Ovary (tissue), 9 donors: Measurements from ENCODE around the gene SEMA3B. TPM values are rescaled to one million over a fixed set of nuclear protein-coding genes. Genes with fewer than 3 reads are reported as not detected.

ENCODE experiments used
- DNase-seq, 5 donors: peaks; one replicate each; pipeline ENCODE4 v3.0.0-alpha.2; 2019 to 2020
- H3K27ac ChIP-seq, 2 donors: fragments of 200-600 bp; one replicate each; pipeline versions ENCODE4 v1.5.1 to v1.8.0; 2019 to 2022
- H3K27me3 ChIP-seq: fragments of 200-600 bp; one replicate; pipeline ENCODE4 v1.8.0; 2022
- H3K36me3 ChIP-seq: fragments of 200-600 bp; sonication (generic); one replicate; pipeline ENCODE4 v1.5.1; 2019
- H3K4me1 ChIP-seq: one replicate; pipeline ENCODE4 v1.8.1; 2013; ENCODE audit warnings: mild to moderate bottlenecking, moderate library complexity; ENCODE audit not compliant: insufficient read depth
- H3K4me3 ChIP-seq: fragments of 200-600 bp; sonication (generic); one replicate; pipeline ENCODE4 v1.5.1; 2017
- H3K9me3 ChIP-seq, 2 donors: fragments of 200-600 bp in 1 of 2; sonication (generic) in 1 of 2; one replicate each; pipeline versions ENCODE4 v1.5.1 to v1.8.1; 2013 to 2019; ENCODE audit warnings: mild to moderate bottlenecking in 1 of 2, moderate library complexity in 1 of 2
- EP300 ChIP-seq: sonication (generic); formaldehyde crosslinking; IDR thresholded peaks from one replicate; pipeline ENCODE4 v1.6.1; 2017; ENCODE audit warnings: antibody characterized with exemption
- POLR2A ChIP-seq: fragments of 450-650 bp; IDR thresholded peaks from one replicate; pipeline ENCODE4 v1.6.1; 2017; ENCODE audit warnings: antibody characterized with exemption, mild to moderate bottlenecking, moderate library complexity
- WGBS, 3 donors: extraction: QIAGEN DNeasy Blood & Tissue Kit in 1 of 3; methylation state at CpG; one replicate each; pipeline versions ENCODE4 v1.1.5 to v1.1.7; 2013 to 2017; 5-methylcytosine and 5-hydroxymethylcytosine counted together
- intact Hi-C, 4 donors: fragments of 100-400 bp; cut with DNase I; formaldehyde crosslinking; loops; one replicate each; pipeline versions ENCODE4 v1.11.0 to v1.15.1; 2022 to 2023
- polyA plus RNA-seq, 2 donors: library from polyadenylated mRNA; stranded (reverse); fragments of 200-250 nt in 1 of 2; fragments of 350-450 nt in 1 of 2; fragmentation: Illumina TruSeq in 1 of 2; extraction: RNeasy Lipid Tissue Mini Kit (QIAGEN cat#74804) in 1 of 2; gene quantifications; one replicate each; pipeline ENCODE4 v1.2.3, GENCODE V29; 2013 to 2014
- total RNA-seq, 7 donors: library from RNA; depleted of rRNA in 2 of 7; stranded (reverse); fragments of >200 nt in 2 of 7; fragmentation: NEBNext Ultra II Directional in 3 of 7; extraction: Animal tissue kit (Norgen Biotek cat#: 25700) in 3 of 7; gene quantifications; one replicate each; pipeline versions ENCODE4 v1.1.0 to v1.2.4, GENCODE V29; 2016 to 2023
- TF ChIP-seq, protein P1 (sequence below), 3 donors: fragments of 450-650 bp in 2 of 3; fragments of 200-600 bp in 1 of 3; IDR thresholded peaks; one replicate each; pipeline versions ENCODE4 v1.5.1 to v1.8.0; 2016 to 2022; ENCODE audit warnings: antibody characterized with exemption in 3 of 3, mild to moderate bottlenecking in 1 of 3
- donor health status: DM: no; HTN: no; CAD: no; lungs with moderate emphysema.
- donor health status: DM: no; HTN: no; CAD: no.
- donor health status: Bipolar disorder and iron deficiency.
- donor health status: DM: yes; HTN: yes; CAD: no.
- donor health status: DM: no; HTN: no; CAD: no.
- donor health status: DM: yes; HTN: yes; CAD: no.

SEMA3B gene
- total and polyA plus RNA-seq, 9 donors = 5.0 to 224 (median 51.1) TPM

DNA sequence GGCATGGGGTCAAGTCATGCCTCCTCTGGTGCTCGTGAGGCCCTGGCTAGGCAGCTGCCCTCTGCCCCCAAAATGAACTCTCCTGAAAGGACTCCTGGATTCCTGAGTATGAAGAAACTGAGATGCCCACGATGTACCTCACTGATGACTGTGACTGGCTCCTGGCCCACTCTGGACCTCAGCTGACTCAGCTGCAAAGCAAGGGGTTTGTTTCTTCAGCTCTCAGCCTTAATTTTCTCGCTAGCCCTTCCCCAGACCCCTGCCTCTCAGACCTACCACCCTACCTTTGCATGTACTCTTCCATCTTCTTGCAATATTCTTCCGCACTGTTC, 38.2 kb upstream of the SEMA3B start:
- DNase-seq = no peak
- Histone ChIP-seq H3K4me1 (peaks cover 10% of the 10 kb centered on the region), H3K27me3 (no peaks in the 10 kb centered on the region), H3K27ac (no peak overlapping the region), H3K4me3 (no peak overlapping the region), H3K9me3 (no peaks in the 10 kb centered on the region), H3K36me3 (no peaks in the 10 kb centered on the region)
- TF ChIP-seq, protein P1, sequence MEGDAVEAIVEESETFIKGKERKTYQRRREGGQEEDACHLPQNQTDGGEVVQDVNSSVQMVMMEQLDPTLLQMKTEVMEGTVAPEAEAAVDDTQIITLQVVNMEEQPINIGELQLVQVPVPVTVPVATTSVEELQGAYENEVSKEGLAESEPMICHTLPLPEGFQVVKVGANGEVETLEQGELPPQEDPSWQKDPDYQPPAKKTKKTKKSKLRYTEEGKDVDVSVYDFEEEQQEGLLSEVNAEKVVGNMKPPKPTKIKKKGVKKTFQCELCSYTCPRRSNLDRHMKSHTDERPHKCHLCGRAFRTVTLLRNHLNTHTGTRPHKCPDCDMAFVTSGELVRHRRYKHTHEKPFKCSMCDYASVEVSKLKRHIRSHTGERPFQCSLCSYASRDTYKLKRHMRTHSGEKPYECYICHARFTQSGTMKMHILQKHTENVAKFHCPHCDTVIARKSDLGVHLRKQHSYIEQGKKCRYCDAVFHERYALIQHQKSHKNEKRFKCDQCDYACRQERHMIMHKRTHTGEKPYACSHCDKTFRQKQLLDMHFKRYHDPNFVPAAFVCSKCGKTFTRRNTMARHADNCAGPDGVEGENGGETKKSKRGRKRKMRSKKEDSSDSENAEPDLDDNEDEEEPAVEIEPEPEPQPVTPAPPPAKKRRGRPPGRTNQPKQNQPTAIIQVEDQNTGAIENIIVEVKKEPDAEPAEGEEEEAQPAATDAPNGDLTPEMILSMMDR (IDR thresholded peaks at IDR 0.05) = no peak
- no peak for TF ChIP-seq EP300
- TF ChIP-seq POLR2A = no peak
- intact Hi-C loops = no loop called here
- WGBS, 3 donors = 82 to 85% (median 83%) methylated on average over 4 of the region's 4 CpGs

DNA sequence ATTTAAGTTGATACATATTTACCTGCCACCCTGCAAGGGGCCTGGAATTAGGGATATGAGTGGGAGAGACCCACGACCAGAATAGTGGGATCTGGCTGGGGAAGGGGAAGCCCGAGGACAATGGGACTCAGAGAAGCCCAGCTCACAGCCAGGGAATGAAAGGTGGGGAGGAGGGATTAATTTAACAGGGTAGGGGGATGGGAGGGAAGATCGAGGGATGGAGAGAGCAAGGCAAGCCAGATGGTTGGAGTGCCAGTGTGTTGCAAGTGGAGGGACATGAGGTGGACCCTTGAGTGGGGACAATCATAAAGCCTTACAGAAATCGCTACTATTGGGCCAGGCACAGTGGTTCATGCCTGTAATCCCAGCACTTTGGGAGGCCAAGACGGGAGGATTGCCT, 37.4 kb upstream of the SEMA3B start:
- Histone ChIP-seq H3K4me3 (no peak overlapping the region), H3K9me3 (no peaks in the 10 kb centered on the region), H3K36me3 (no peaks in the 10 kb centered on the region), H3K27me3 (no peaks in the 10 kb centered on the region), H3K27ac (no peak overlapping the region), H3K4me1 (peaks cover 10% of the 10 kb centered on the region)
- WGBS, 3 donors = 71 to 76% (median 76%) methylated on average over 5 of the region's 5 CpGs
- TF ChIP-seq EP300 = no peak
- TF ChIP-seq, protein P1 (IDR thresholded peaks at IDR 0.05) = no peak
- TF ChIP-seq POLR2A = no peak
- intact Hi-C loops = no loop called here
- DNase-seq = no peak

- no peak for DNase-seq
- no peak overlapping the region for H3K27ac ChIP-seq
- H3K27me3 ChIP-seq = no peaks in the 10 kb centered on the region
- H3K36me3 ChIP-seq = no peaks in the 10 kb centered on the region
- 37 to 67% (median 47%) methylated on average over 3 of the region's 3 CpGs for WGBS, 3 donors
- H3K4me3 ChIP-seq = no peak overlapping the region
- intact Hi-C loops = no loop called here
- TF ChIP-seq POLR2A (no peak), EP300 (no peak)
- TF ChIP-seq, protein P1 (IDR thresholded peaks at IDR 0.05) = no peak
- no peaks in the 10 kb centered on the region for H3K9me3 ChIP-seq
- H3K4me1 ChIP-seq = peaks cover 7% of the 10 kb centered on the region
Observed at GRCh38 chr3:50232303-50232702, 36.6 kb upstream of the SEMA3B start.

GRCh38 chr3:50233176-50233575, 35.8 kb upstream of the SEMA3B start:
- no peak overlapping the region for H3K27ac ChIP-seq
- peaks cover 5% of the 10 kb centered on the region for H3K4me1 ChIP-seq
- no peak for DNase-seq
- intact Hi-C loops = no loop called here
- H3K4me3 ChIP-seq = no peak overlapping the region
- 86 to 97% (median 92%) methylated on average over 4 of the region's 4 CpGs for WGBS, 3 donors
- TF ChIP-seq EP300 (no peak), POLR2A (no peak)
- TF ChIP-seq, protein P1 (IDR thresholded peaks at IDR 0.05) = no peak
- H3K36me3 ChIP-seq = no peaks in the 10 kb centered on the region
- no peaks in the 10 kb centered on the region for H3K27me3 ChIP-seq
- H3K9me3 ChIP-seq = no peaks in the 10 kb centered on the region
